GM18907 (cell line): ENCODE results near the gene PARM1.

ENCODE experiments used
- ATAC-seq: cut with Tn5 transposase; IDR thresholded peaks from one replicate; pipeline ENCODE4 v1.9.1; 2021; ENCODE audit warnings: mild to moderate bottlenecking, moderate library complexity; ENCODE audit not compliant: unreplicated experiment

The PARM1 gene, protein sequence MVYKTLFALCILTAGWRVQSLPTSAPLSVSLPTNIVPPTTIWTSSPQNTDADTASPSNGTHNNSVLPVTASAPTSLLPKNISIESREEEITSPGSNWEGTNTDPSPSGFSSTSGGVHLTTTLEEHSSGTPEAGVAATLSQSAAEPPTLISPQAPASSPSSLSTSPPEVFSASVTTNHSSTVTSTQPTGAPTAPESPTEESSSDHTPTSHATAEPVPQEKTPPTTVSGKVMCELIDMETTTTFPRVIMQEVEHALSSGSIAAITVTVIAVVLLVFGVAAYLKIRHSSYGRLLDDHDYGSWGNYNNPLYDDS

DNA sequence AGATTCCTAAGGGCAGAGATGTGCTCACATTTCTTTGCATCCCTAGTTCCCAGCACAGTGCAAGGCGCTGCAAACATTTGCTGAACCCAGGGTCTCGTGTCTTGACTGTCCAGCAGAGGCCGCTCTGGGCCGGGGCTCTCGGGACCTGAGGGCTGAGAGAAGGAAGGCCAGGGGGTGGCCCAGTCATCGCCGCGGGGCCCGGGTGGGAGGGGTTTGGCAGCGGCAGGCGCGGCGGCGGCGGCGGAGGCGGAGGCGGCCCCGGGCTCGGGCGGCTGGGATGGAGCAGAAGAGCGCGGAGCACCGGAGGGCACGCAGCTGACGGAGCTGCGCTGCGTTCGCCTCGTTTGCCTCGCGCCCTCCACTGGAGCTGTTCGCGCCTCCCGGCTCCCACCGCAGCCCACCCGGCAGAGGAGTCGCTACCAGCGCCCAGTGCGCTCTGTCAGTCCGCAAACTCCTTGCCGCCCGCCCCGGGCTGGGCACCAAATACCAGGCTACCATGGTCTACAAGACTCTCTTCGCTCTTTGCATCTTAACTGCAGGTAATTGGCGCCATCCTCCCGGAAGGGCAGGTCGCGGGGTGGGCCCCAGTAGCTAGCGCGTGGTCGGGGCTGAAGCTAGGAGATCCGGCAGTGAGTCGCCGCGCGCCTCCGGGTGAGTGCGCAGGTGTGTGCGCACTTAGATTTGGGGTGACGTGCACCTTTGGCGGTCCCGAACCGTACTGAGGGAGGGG lies at the start of gene PARM1:
Gene PARM1, plus strand, starts transcription at position 285 of the 730 bp plus-strand sequence. Its CDS starts 212 bp downstream, at position 497.
- peak; percentile 81 for ATAC-seq

DNA sequence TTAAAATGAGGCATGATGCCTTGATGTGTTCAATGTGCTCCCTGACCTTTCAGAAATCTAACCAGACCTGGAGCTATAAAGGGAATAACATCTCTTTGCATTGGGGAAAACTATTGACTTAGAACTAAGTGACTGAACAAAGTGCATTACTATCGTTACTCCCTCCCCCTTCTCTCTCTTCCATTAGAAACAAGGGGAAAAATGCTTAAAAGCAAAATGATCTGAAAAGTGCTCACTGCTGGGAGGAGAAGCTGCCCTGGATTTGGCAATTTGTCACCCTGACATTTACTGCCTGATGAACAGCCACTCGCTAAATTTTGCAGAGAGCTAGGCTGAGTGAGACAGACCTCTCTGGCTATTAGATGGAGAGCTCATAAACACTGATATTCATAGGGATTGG lies 48.6 kb upstream of the PARM1 start:
- no peak for ATAC-seq

DNA sequence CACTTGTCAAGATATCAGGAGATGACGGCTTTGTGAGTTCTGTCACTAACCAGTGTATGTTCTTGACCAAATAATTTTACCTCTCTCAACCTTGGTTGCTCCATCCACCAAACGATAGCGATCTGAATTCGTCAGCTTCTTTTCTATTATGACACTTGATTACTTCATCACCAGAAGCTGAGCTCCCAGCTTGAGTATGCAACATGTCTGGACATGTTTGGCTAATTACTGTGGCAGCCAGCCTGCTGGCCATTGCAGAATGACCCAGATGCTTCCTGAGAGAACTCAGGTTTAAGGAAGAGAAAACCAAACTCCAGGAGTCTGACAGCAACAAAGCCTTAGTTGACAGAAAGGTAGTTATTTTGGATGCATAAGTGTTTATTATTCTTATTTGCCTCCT lies 46.4 kb upstream of the PARM1 start:
- ATAC-seq: no peak

DNA sequence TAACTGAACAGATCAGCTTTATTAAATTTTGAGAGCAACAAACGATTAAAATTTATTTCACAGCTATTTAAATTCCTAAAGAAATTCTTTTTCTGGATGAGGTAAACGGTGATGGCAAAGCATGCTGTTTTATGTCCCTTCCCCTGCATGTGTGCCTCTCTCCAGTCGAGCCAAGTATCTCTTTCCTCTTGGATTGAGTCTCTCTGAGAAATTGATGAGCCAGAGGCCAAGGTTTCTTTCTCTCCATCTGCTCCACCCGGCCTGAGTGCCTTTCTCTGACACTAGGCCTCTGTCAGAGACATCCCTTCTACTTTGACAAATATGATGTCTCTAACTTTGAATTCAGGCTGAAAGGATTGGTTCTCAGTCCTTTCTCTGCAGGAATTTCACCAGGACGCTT lies 42.6 kb upstream of the PARM1 start:
- no peak for ATAC-seq

DNA sequence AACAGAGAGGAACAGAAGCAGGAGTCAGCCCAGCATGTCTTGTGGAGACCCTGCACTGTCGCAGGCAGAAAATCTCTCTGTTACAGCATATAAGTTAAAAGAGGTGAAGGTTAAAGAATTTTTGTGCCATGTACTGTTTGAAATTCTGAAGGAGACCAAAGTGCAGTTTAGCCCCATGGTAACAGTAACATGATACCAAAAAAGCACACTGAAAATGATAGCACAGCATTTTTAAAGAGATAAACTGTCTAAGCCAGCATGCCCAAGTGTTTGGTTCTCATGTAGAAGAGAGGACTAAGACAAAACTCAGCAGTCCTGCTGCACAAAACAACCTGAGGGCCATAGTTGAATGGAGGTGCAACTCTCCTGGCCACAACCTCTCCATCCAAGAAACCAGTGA lies 41.9 kb upstream of the PARM1 start:
- no peak for ATAC-seq

DNA sequence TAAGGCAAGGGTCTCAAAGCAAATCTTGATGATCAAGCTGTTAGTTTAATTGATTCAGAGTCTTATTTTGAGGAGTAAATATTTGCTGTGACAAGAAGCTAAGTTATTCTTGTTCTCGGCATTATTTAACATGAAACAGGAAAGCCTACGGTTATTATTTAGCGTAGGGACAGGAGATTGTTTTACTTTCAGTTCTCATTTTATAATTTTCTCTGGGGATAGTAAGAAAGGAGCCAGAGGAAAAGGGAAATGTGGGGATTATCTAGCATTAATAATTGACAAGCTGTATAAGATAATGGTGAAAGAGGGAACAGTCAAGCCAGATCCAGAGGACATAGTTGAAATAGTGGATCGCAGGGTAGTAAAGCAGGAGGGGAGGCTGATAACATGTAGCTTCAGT lies 39.7 kb upstream of the PARM1 start:
- ATAC-seq: no peak

DNA sequence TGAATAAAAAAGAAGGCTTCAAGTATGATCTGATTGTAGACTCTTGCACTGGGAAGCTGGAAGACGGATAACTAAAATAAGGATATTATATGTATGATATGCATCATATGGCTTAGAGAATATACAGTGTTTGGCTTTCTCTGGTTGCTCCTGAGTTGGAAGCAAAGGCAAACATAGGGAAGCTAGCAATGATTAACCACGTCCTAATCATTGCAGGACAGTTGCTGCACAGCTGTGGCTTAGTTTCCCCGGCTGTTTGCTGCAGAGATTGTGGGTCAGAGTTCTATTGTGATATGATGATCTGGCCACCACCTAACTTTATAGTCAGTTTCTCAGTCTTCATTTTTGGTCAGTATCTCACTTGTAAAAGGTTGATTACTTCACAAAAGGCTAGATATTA lies 36.3 kb upstream of the PARM1 start:
- no peak for ATAC-seq

DNA sequence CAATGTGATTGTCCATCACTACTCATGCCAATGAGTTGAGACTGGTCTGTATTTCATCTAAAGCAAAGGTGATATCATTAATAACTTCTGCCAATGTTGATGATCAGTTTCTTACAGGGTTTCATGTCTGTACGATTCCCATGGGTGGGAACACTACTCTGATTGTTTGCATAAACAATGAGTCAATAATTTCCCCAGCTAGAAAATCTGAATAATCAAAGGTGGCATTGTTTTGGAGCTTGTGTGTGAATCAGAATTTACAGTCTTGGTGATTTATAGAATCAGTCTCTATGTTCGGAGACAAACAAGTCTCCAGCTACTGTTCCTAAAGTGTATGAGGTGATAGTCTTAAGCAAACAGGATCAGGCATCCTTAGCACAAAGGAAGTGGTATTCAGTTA lies 35.5 kb upstream of the PARM1 start:
- ATAC-seq: no peak

DNA sequence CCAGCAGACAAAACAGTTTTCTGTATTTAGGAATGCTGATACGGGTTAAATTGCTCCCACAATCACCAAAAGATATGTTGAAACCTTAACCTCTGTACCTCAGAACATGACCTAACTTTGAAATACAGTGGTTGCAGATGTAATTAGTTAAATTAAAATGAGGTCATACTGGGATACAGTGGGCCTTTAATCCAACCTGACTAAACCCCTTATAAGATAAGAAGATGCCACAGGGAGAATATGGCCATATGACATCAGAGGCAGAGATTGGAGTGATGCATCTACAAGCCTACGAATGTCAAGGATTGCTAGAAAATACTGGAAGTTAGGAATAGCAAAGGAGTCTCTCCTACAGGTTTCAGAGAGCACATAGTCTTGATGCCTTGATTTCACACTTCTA lies 32.1 kb upstream of the PARM1 start:
- ATAC-seq: no peak

DNA sequence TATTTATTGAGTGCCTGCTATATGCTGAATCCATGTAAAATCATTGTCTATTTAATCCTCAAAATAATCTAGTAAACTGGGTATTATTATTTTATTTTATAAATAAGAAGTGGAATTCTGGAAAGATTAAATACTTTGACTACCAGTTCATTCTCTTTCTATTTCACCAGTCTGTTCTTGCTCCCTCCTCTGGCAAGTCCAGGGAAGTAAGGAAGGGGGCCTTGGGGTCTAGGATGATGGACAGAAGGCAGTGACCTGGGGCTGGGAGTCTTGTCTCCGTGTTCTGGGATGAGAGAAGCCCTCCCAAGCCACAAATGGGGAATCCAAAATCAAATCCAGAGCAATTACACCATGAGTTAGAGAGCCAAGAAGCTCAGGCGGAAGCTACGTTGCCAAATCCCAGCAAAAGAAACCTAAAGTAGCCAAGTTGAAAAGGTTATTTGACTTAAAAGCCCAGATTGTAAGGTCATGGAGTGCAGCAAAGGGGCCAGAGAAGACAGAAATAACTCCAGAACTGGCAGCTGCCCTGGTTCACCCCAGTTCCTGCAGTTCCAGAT lies 28.3 kb upstream of the PARM1 start:
- no peak for ATAC-seq

DNA sequence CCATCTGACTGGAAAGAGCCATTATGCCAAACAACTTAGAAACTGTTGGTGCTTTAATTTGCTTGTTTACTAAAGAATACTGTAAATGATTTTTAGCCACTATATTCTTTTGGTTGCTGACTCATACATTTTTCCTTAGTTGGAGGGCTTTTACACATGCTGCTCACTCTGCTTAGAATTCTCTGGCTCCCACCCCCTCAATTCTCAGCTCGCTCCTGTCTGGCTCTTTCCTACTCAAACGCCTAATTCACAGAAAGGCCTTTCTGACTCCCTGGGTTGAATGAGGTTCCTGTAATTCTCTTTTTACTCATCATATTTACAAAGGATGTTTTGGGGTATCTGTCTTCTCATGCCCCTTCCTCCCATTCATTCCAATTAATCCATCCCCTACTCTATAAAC lies 26.1 kb upstream of the PARM1 start:
- no peak for ATAC-seq

DNA sequence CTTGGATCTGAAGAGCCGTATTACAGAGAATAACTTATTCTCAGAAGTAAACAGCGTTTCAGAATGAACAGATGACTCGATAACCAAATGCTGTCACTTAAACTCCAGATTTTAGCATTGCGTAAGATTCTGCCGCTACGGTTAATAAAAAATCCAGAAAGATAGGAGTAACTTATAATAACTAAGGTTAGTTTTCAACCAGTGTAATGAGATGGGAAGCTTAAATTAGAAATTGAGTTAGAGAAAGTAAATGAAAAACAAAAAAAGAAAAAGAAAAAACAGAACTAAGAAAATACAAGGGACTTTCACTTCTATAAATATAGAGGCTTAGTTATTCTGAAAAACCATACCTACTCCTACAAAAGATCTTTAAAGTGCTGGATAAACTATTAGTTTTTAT lies 13.1 kb upstream of the PARM1 start:
- peak; percentile 68 for ATAC-seq

DNA sequence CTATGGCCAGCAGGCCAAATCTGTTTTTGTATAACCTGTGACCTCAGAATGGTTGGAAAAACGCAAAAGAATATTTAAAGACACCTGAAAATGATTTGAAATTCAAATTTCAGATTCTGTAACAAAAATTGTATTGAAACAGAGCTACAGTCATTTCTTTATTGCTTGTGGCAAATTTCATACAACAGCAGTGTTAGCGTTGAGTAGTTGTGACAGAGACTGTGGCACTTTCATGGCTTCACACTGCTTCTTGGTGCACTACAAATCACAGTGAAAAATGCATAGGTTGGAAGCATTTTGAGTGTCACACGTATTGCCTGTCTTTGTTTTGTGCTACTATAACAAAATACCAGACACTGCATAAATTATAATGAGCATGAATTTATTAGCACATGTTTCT lies 12.2 kb upstream of the PARM1 start:
- no peak for ATAC-seq

DNA sequence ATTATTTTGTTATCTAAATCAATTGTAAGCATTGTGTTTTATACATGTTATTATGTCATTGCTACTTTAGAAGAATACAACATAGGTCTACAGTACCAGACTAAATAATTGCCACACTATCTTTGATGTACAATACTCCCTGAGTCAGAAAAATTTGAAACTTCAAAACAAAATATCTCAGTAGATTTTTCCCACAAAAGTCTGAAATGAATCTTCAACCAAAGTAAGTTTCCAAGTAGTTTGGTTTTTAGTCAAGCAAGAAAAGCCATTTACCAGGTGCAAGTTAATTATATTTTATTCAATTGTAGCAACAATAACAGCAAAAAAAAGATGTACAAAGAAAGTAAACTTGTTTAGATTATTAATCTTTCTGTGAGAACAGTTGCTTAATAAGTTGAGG lies 11.4 kb upstream of the PARM1 start:
- ATAC-seq: no peak

DNA sequence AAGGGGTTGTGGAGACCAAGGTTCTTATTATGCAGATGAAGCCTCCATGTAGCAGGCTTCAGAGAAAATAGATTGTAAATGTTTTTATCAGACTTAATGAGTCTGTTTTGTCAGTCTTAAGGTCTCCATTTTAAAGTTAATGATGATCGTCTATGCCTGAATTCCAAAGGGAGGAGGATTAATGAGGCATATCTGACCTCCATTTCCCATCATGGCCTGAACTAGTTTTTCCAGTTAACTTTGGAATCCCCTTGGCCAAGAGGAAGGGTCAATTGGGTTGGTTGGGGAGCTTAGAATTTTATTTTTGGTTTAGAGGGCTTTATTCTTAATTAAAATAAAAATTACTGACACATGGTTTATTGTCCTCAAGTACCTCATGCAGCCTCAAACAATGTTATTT lies 6.9 kb upstream of the PARM1 start:
- ATAC-seq: no peak

DNA sequence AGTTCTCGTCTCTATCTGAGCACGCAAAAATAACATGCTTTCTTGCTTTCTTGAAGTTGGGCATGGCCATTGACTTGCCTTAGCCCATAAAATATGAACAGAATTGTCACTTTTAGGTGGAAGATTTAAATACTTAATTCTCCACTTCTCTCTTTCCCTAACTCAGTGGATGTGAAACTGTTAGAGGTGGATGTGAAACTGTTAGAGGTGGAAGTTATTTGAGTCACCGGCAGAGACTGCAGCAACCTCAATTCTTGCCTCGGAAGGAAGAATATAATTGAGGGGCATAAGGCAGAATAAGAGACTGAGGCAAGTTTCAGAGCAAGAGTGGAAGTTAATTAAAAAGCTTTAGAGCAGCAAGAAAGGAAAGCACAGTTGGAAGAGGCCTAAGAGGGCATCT lies 2.8 kb upstream of the PARM1 start:
- ATAC-seq: peak; percentile 54

DNA sequence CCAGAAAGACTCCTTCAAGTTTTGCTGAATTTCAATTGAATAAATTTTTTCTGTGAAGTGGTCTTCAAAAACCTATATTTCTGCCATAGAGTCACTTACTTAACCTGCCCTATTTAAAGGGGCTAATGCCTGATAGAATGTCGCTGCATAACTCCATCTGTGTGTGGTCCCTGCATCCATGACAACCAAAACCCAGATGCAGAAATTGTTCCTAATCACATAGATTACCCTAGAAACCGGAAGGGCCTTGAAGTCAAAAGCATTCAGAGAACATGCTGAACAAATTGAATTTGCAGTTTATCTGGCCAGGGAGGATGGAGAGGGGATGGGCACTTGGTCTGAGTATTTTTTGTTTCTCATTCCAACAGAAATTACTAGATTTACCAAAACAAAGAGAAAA lies 1.5 kb upstream of the PARM1 start:
- no peak for ATAC-seq

DNA sequence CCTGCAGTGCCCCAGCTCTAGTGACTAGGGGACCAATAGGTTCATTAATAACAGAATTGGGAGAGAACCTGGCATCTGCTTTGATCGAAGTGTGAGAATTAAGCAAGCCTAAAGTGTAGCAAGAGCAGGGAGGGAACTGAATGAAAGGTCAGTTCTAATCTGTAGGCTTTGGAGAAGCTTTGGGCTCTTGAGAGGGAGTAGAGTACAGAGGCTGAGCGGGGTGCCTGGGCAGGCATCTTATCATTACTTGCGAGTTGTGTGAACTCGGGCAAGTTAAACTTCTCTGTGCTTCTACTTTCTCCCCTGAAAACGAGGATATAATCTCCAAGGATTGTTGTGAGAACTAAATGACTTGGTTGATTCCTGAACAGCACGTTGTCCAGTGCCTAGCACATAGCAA lies 906 bp upstream of the PARM1 start:
- no peak for ATAC-seq

DNA sequence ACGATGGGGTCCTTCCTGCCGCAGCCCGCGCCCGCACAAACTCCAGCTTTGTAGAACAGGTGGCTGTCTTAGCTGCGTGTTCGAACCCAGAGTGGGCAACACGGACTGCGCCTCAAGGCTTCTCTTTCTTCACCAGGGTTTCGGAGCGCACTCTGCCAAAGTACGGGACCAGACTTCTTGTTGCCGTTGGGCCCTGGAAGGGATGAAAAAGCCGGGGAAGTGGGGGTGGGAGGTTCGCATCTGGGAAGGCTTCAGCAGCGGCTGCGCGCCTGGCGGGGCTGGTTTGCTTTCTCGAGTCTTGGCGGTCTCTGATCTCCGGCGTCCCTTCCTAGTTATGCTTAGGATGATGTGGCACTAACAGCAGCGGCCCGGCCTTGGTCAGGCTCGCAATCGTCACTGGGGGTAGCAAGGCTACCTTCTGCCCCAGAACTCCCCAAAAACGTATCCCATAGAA lies 673 bp downstream of the PARM1 start:
- ATAC-seq: no peak

DNA sequence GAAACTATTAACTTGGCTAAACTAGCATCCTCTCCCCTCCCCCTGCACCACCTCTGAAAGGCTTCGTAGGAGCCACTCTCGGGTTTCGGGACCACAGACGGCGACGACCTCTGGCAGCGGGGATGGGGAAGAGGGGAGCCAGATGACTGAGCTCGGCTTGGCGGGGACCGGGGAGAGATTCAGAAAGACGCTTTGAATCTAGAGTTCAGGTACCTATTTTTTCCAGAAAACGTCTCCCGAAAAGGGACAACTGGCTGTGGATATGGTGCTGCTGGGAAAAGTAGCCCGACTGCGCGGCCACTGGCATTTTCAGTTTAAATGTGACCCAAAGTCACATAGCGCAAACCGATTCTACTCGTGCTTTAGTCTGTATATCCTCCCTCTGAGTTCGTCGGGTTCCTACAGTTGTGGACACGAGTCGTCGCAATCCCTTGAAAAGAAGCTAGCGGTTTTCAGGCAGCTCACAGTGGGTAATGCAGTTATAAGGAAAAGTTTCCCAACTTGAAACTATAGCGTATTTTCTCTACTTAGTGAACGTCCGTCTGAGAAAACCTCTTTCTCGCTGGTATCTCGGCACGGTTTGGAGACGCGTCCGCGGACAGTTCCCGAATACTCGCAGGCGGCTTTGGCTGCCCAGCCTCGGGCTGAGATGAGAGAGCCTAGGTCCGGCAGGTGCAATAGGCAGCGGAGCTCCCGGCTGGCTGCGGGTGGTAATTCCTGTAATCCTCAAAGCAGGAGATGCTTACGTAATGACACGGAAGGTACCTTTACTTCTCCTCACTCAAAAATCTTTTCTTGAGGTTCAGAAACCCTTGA lies 1.3 kb downstream of the PARM1 start:
- no peak for ATAC-seq

DNA sequence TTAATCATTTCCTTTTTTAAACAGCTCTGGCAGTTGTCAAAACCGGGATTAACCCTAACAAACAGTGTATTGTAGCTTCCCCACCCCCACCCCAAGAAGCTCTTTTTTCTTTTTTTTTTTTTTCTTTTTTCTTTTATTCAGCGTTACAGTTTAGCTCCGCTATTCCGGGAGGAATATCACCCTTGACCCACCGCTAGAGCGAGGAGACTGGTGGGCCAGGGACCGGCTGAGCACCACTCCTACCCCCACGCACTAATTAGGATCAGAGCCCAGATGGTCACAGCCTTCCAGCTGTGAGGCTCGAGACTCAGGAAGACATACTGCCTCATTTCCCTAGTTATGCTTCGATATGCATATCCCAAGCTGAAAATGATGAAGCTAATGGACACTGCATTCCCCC lies 2.0 kb downstream of the PARM1 start:
- no peak for ATAC-seq
